ENCODE data around the gene SYNPR. TPM values are rescaled to one million over a fixed set of nuclear protein-coding genes. Genes with fewer than 3 reads are reported as not detected.
"Not testable (repeated sequence)": the region's sequence is repeated elsewhere in the genome, so short reads cannot be mapped to it uniquely, and the experiment has no call there.

Gene SYNPR
- total RNA-seq, 1 donor from 2014 or later: not detected

- TF ChIP-seq, protein P1, sequence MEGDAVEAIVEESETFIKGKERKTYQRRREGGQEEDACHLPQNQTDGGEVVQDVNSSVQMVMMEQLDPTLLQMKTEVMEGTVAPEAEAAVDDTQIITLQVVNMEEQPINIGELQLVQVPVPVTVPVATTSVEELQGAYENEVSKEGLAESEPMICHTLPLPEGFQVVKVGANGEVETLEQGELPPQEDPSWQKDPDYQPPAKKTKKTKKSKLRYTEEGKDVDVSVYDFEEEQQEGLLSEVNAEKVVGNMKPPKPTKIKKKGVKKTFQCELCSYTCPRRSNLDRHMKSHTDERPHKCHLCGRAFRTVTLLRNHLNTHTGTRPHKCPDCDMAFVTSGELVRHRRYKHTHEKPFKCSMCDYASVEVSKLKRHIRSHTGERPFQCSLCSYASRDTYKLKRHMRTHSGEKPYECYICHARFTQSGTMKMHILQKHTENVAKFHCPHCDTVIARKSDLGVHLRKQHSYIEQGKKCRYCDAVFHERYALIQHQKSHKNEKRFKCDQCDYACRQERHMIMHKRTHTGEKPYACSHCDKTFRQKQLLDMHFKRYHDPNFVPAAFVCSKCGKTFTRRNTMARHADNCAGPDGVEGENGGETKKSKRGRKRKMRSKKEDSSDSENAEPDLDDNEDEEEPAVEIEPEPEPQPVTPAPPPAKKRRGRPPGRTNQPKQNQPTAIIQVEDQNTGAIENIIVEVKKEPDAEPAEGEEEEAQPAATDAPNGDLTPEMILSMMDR (conservative IDR thresholded peaks at IDR 0.05; ENCODE audit: low read depth, low read length): no peak
- no peak for DNase-seq (ENCODE audit: low read depth)
- no peak overlapping the region for H3K4me3 ChIP-seq (ENCODE audit: low read depth, low read length)
These were observed 36.0 kb upstream of the SYNPR start for GRCh38 chr3:63242124-63242523.

GRCh38 chr3:63244486-63244885 lies 33.6 kb upstream of the SYNPR start:
- DNase-seq (ENCODE audit: low read depth): no peak
- TF ChIP-seq, protein P1 (conservative IDR thresholded peaks at IDR 0.05; ENCODE audit: low read depth, low read length): no peak
- no peak overlapping the region for H3K4me3 ChIP-seq (ENCODE audit: low read depth, low read length)

- no peak for DNase-seq (ENCODE audit: low read depth)
- TF ChIP-seq, protein P1 (conservative IDR thresholded peaks at IDR 0.05; ENCODE audit: low read depth, low read length): no peak
- no peak overlapping the region for H3K4me3 ChIP-seq (ENCODE audit: low read depth, low read length)
These were observed 32.3 kb upstream of the SYNPR start for GRCh38 chr3:63245726-63246241.

DNA sequence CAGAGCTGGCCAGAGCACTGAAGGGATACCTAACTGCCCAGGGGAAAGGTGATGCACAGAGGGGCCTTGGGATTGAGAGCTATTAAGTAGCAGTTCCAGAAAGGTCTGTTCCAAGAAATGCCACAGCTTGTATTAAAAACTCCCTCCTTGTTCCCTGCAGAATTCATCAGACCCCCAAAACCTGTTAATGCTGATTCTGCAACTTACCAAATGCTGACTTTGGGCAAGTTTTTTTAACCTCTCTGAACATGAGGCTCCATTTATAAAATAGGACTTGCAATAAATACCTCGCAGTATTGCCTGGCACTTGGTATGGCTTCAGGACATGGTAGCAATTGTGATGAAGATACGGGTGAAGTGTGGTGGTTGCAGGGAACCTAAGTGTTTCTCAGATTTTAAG lies 30.1 kb upstream of the SYNPR start:
- no peak overlapping the region for H3K4me3 ChIP-seq (ENCODE audit: low read depth, low read length)
- no peak for DNase-seq (ENCODE audit: low read depth)
- TF ChIP-seq, protein P1 (conservative IDR thresholded peaks at IDR 0.05; ENCODE audit: low read depth, low read length): no peak

- DNase-seq (ENCODE audit: low read depth): no peak
- H3K4me3 ChIP-seq (ENCODE audit: low read depth, low read length): no peak overlapping the region
- TF ChIP-seq, protein P1 (conservative IDR thresholded peaks at IDR 0.05; ENCODE audit: low read depth, low read length): no peak
These were observed 26.6 kb upstream of the SYNPR start for GRCh38 chr3:63251499-63251898.

DNA sequence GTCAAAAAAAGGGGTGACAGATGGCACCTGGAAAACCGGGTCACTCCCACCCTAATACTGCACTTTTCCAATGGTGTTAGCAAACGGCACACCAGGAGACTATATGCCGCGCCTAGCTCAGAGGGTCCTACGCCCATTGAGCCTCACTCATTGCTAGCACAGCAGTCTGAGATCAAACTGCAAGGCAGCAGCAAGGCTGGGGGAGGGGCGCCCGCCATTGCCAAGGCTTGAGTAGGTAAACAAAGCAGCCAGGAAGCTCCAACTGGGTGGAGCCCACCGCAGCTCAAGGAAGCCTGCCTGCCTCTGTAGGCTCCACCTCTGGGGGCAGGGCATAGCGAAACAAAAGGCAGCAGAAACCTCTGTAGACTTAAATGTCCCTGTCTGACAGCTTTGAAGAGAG lies 22.3 kb upstream of the SYNPR start:
- H3K4me3 ChIP-seq (ENCODE audit: low read depth, low read length); DNase-seq (ENCODE audit: low read depth): not testable (repeated sequence)

- TF ChIP-seq, protein P1 (conservative IDR thresholded peaks at IDR 0.05; ENCODE audit: low read depth, low read length): no peak
- DNase-seq (ENCODE audit: low read depth): no peak
- no peak overlapping the region for H3K4me3 ChIP-seq (ENCODE audit: low read depth, low read length)
These were observed 13.4 kb upstream of the SYNPR start for GRCh38 chr3:63264716-63265115.

Data from epithelial cell of proximal tubule (primary cell).